Vagina (tissue), 2 donors: ENCODE results near the gene TEX2. TPM values are rescaled to one million over a fixed set of nuclear protein-coding genes. Genes with fewer than 3 reads are reported as not detected.

ENCODE experiments used
- DNase-seq, 2 donors: peaks; one replicate each; pipeline ENCODE4 v3.0.0-alpha.2; 2017; ENCODE audit errors: extremely low spot score in 2 of 2
- H3K27ac ChIP-seq: fragments of 200-600 bp; sonication (generic); one replicate; pipeline ENCODE4 v1.5.1; 2019
- H3K27me3 ChIP-seq: fragments of 200-600 bp; sonication (generic); one replicate; pipeline ENCODE4 v1.5.1; 2019
- H3K36me3 ChIP-seq, 2 donors: fragments of 200-600 bp; sonication (generic); one replicate each; pipeline ENCODE4 v1.5.1; 2017 to 2019
- H3K4me1 ChIP-seq: fragments of 200-600 bp; sonication (generic); one replicate; pipeline ENCODE4 v1.5.1; 2019
- H3K4me3 ChIP-seq, 2 donors: fragments of 200-600 bp; sonication (generic); 1 replicate in 1 of 2; 2 replicates in 1 of 2; pipeline ENCODE4 v1.5.1; 2016 to 2019
- H3K9me3 ChIP-seq: fragments of 200-600 bp; sonication (generic); one replicate; pipeline ENCODE4 v1.5.1; 2019
- POLR2A ChIP-seq, 2 donors: fragments of 450-650 bp; IDR thresholded peaks; one replicate each; pipeline ENCODE4 v1.6.1; 2017; ENCODE audit warnings: antibody characterized with exemption in 2 of 2, mild to moderate bottlenecking in 2 of 2, moderate library complexity in 2 of 2
- POLR2AphosphoS5 ChIP-seq, 2 donors: sonication (generic); formaldehyde crosslinking; IDR thresholded peaks; one replicate each; pipeline ENCODE4 v1.9.0; 2017; ENCODE audit warnings: antibody characterized with exemption in 2 of 2, mild to moderate bottlenecking in 2 of 2, low read depth in 1 of 2; ENCODE audit not compliant: insufficient read depth in 1 of 2
- intact Hi-C: fragments of 100-400 bp; cut with DNase I; formaldehyde crosslinking; loops from one replicate; pipeline ENCODE4 v1.15.1; 2023
- total RNA-seq: library from RNA; depleted of rRNA; stranded (reverse); fragments of >200 nt; gene quantifications from one replicate; pipeline ENCODE4 v1.2.3, GENCODE V29; 2016
- TF ChIP-seq, protein P1 (sequence below), 3 experiments: fragments of 450-650 bp in 2 of 3; fragments of 200-600 bp in 1 of 3; sonication (generic) in 1 of 3; IDR thresholded peaks; one replicate each; pipeline ENCODE4 v1.5.1; 2017 to 2019; ENCODE audit warnings: antibody characterized with exemption in 3 of 3, mild to moderate bottlenecking in 2 of 3, moderate library complexity in 2 of 3

Gene TEX2
- total RNA-seq, 1 donor from 2014 or later: 32.4 TPM

DNA sequence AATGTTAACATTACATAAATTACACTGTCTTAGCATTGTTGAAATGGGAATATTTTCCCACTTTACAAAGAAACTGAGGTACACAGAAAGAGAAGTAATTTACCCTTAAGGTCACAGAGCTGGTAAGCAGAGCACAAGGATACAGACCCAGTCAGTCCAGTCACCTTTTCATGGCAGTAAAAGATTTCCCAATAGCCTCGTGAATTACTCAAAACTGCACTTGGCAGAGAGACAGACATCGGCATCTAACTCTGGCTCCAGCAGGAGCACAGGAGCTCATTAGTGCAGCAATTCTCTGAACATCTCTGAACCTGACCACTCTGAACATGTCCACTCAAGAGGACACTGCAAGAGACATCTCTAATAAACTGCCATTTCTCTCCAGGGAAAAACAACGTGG, 3.1 kb downstream of the TEX2 start:
- intact Hi-C loops: loop anchor here (5.0 kb wide), 1 partner anchor 113 kb away; no protein-coding TSS in a partner anchor

DNA sequence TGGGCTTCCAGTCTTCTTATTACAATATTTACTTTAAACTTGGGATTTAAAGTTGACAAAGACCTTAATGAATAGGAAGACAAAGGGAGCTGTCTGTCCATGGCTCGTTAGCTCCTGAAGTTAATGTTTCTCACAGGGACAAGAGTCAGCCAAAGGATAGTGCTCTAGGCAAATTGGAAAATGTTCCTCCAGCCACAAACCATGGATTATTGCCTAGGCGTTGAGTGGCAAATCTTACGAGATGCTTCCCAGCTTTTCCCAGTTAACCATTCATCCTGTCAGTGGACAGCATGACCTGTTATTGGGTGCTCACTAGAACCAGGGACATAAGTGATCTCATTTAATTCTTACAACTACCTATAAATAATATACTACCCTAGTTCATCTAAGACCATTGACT, 3.6 kb downstream of the TEX2 start:
- H3K27me3 ChIP-seq: no peaks in the 10 kb centered on the region
- intact Hi-C loops: no loop called here
- H3K4me1 ChIP-seq: peaks cover 42% of the 10 kb centered on the region
- DNase-seq: no peak
- H3K9me3 ChIP-seq: no peaks in the 10 kb centered on the region
- H3K4me3 ChIP-seq: no peak overlapping the region
- no peak overlapping the region for H3K27ac ChIP-seq
- no peaks in the 10 kb centered on the region for H3K36me3 ChIP-seq
- TF ChIP-seq POLR2AphosphoS5 (IDR thresholded peaks at IDR 0.05; ENCODE audit: insufficient read depth in 1 of 2, low read depth in 1 of 2): no peak
- TF ChIP-seq, protein P1, sequence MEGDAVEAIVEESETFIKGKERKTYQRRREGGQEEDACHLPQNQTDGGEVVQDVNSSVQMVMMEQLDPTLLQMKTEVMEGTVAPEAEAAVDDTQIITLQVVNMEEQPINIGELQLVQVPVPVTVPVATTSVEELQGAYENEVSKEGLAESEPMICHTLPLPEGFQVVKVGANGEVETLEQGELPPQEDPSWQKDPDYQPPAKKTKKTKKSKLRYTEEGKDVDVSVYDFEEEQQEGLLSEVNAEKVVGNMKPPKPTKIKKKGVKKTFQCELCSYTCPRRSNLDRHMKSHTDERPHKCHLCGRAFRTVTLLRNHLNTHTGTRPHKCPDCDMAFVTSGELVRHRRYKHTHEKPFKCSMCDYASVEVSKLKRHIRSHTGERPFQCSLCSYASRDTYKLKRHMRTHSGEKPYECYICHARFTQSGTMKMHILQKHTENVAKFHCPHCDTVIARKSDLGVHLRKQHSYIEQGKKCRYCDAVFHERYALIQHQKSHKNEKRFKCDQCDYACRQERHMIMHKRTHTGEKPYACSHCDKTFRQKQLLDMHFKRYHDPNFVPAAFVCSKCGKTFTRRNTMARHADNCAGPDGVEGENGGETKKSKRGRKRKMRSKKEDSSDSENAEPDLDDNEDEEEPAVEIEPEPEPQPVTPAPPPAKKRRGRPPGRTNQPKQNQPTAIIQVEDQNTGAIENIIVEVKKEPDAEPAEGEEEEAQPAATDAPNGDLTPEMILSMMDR (IDR thresholded peaks at IDR 0.05): no peak
- TF ChIP-seq POLR2A (IDR thresholded peaks at IDR 0.05): no peak

More for the DNA sequence above, 3.1 kb downstream of the TEX2 start:
- H3K36me3 ChIP-seq: no peaks in the 10 kb centered on the region
- H3K4me3 ChIP-seq: no peak overlapping the region
- no peak for TF ChIP-seq POLR2A (IDR thresholded peaks at IDR 0.05)
- TF ChIP-seq POLR2AphosphoS5 (IDR thresholded peaks at IDR 0.05; ENCODE audit: insufficient read depth in 1 of 2, low read depth in 1 of 2): peak in 1 of 2 donors; percentile 44
- no peaks in the 10 kb centered on the region for H3K9me3 ChIP-seq
- no peak for DNase-seq
- peaks cover 42% of the 10 kb centered on the region for H3K4me1 ChIP-seq
- no peak overlapping the region for H3K27ac ChIP-seq
- no peaks in the 10 kb centered on the region for H3K27me3 ChIP-seq

DNA sequence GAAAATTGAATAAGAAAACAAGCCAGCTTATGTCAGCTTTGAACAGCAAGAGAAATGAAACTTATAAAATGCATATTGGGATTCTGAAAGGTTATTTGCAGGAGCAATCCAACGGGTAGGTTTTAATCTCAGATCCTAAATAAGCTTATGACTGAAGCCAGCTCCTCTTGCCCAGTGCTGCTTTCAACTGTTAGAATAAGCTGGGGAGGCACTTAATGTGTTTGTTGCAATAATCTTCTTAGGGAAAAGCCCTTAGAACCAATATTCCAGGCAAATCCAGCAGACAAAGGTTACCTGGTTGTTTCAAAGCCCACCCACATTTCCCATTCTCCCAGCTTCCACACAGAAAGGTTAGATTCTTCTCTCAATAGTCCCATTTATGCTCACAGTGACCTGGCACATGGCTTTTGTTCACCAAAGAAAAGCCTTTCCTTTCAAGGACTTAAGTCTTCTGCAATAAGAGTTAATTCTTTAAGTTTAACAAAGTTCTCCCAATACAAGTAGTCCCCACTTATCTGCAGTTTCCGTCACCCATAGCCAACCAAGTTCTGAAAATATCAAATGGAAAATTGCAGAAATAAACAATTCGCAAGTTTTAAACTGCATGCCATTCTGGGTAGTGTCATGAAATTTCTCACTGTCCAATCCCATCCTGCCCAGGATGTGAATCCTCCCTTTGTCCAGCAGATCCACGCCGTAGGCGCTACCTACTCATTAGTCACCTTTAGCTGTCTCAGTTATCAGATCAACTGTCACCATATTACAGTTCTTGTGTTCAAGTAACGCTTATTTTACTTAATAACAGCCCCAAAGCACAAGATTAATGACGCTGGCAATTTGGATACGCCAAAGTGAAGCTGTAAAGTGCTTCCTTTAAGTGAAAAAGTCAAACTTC, 5.9 kb downstream of the TEX2 start:
- no peaks in the 10 kb centered on the region for H3K9me3 ChIP-seq
- intact Hi-C loops: no loop called here
- no peaks in the 10 kb centered on the region for H3K36me3 ChIP-seq
- H3K4me3 ChIP-seq: no peak overlapping the region
- H3K27ac ChIP-seq: no peak overlapping the region
- no peaks in the 10 kb centered on the region for H3K27me3 ChIP-seq
- peaks cover 41% of the 10 kb centered on the region for H3K4me1 ChIP-seq
- DNase-seq: no peak
- TF ChIP-seq, protein P1 (IDR thresholded peaks at IDR 0.05): no peak
- TF ChIP-seq POLR2A (IDR thresholded peaks at IDR 0.05): no peak
- TF ChIP-seq POLR2AphosphoS5 (IDR thresholded peaks at IDR 0.05; ENCODE audit: insufficient read depth in 1 of 2, low read depth in 1 of 2): no peak

DNA sequence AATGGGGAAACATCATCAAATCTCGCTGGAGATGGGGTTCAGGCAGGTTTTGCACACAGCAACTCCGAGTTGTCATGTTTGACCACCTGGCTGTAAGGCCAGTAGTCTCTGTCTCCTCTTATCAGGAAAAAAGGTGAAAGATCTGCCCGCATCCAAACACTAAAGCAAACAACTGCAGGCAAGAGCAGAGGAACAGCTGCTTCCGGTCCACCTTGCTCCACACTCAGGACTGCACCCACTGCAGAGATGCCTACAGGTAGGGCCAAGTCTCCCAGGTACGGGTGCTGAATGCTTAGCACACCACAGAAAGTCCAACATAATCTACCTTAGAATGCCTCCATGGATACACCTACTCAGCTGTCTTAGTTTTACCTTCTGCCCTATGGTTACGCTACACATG, 7.3 kb downstream of the TEX2 start:
- Histone ChIP-seq H3K4me3 (no peak overlapping the region), H3K9me3 (no peaks in the 10 kb centered on the region), H3K4me1 (peaks cover 27% of the 10 kb centered on the region), H3K36me3 (no peaks in the 10 kb centered on the region), H3K27me3 (no peaks in the 10 kb centered on the region), H3K27ac (no peak overlapping the region)
- TF ChIP-seq, protein P1 (IDR thresholded peaks at IDR 0.05): no peak
- TF ChIP-seq POLR2A (IDR thresholded peaks at IDR 0.05) (no peak), POLR2AphosphoS5 (IDR thresholded peaks at IDR 0.05; ENCODE audit: insufficient read depth in 1 of 2, low read depth in 1 of 2) (no peak)
- intact Hi-C loops: no loop called here
- DNase-seq: no peak

DNA sequence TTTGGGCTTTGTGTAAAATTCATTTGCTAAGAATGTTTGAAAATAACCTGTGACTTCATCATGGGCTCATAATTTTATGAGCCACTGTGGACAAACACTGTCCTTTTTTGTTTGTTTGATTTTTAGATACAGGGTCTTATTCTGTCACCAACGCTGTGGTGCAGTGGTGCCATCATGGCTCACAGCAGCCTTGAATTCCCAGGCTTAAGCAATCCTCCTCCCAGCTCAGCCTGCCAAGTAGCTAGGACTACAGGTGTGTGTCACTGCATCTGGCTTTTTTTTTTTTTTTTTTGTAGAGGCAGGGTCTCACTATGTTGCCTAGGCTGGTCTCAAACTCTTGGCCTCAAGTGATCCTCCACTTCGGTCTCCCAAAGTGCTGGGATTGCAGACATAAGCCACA, 8.3 kb downstream of the TEX2 start:
- no peak for DNase-seq
- no peak for TF ChIP-seq POLR2A (IDR thresholded peaks at IDR 0.05)
- TF ChIP-seq, protein P1 (IDR thresholded peaks at IDR 0.05): no peak
- TF ChIP-seq POLR2AphosphoS5 (IDR thresholded peaks at IDR 0.05; ENCODE audit: insufficient read depth in 1 of 2, low read depth in 1 of 2): no peak
- H3K4me3 ChIP-seq: no peak overlapping the region
- H3K4me1 ChIP-seq: peaks cover 26% of the 10 kb centered on the region
- no peaks in the 10 kb centered on the region for H3K9me3 ChIP-seq
- no peaks in the 10 kb centered on the region for H3K36me3 ChIP-seq
- no peak overlapping the region for H3K27ac ChIP-seq
- intact Hi-C loops: no loop called here
- H3K27me3 ChIP-seq: no peaks in the 10 kb centered on the region
